ENCODE data around the gene DEPDC5.

GRCh38 chr22:31951194-31952093 lies 197.6 kb downstream of the DEPDC5 start:
- TF ChIP-seq CTCF (IDR thresholded peaks at IDR 0.05; ENCODE audit: low read depth, low read length, poor library complexity, severe bottlenecking) (no peak), EZH2phosphoT487 (IDR thresholded peaks at IDR 0.05; ENCODE audit: borderline replicate concordance, low read length) (no peak)
